CD8-positive, alpha-beta memory T cell (primary cell): ENCODE measurements around the gene PDGFC. TPM values are rescaled to one million over a fixed set of nuclear protein-coding genes. Genes with fewer than 3 reads are reported as not detected.

ENCODE experiments used
- CTCF ChIA-PET: fragments of 350-600 bp; sonication (Branson Sonifier 250); formaldehyde crosslinking; loops from one replicate; lab custom pipeline; 2021; ENCODE audit warnings: antibody characterized with exemption; lab: Charles Lee
- POLR2A ChIA-PET: fragments of 350-600 bp; sonication (Branson Sonifier 250); formaldehyde crosslinking; loops from one replicate; lab custom pipeline; 2021; ENCODE audit warnings: antibody characterized with exemption; lab: Charles Lee
- DNase-seq, 5 donors: peaks; one replicate each; pipeline versions ENCODE4 v3.0.0 to v3.0.0-alpha.2; 2020 to 2022; ENCODE audit warnings: mixed read lengths in 1 of 5
- H3K27ac ChIP-seq: one replicate; pipeline ENCODE4 v1.7.0; 2013; ENCODE audit warnings: low read depth, mild to moderate bottlenecking, low read length, moderate library complexity
- H3K27me3 ChIP-seq: 2 replicates; pipeline ENCODE4 v1.7.0; 2013; ENCODE audit warnings: low read length, mild to moderate bottlenecking; ENCODE audit not compliant: insufficient read depth, poor library complexity, severe bottlenecking
- H3K36me3 ChIP-seq: 2 replicates; pipeline ENCODE4 v1.7.0; 2013; ENCODE audit warnings: mild to moderate bottlenecking, low read length, moderate library complexity; ENCODE audit not compliant: insufficient read depth
- H3K4me1 ChIP-seq: 2 replicates; pipeline ENCODE4 v1.7.0; 2013; ENCODE audit warnings: mild to moderate bottlenecking, low read length, moderate library complexity; ENCODE audit not compliant: insufficient read depth
- H3K4me3 ChIP-seq: 2 replicates; pipeline ENCODE4 v1.7.0; 2013; ENCODE audit warnings: mild to moderate bottlenecking, low read length
- H3K9me3 ChIP-seq: 2 replicates; pipeline ENCODE4 v1.7.0; 2013; ENCODE audit warnings: mild to moderate bottlenecking, low read length
- H3K27ac Mint-ChIP-seq, 8 donors: one replicate each; pipeline ENCODE4 v1.8.0; 2020 to 2021; ENCODE audit warnings: mixed read lengths in 8 of 8, mild to moderate bottlenecking in 6 of 8, inconsistent platforms in 3 of 8, moderate library complexity in 3 of 8
- H3K27me3 Mint-ChIP-seq, 2 donors: one replicate each; pipeline ENCODE4 v1.8.0; 2020 to 2021; ENCODE audit warnings: mixed read lengths in 2 of 2, mild to moderate bottlenecking in 1 of 2, moderate library complexity in 1 of 2
- H3K36me3 Mint-ChIP-seq, 3 donors: one replicate each; pipeline ENCODE4 v1.8.0; 2020 to 2021; ENCODE audit warnings: mixed read lengths in 3 of 3, inconsistent platforms in 1 of 3, mild to moderate bottlenecking in 1 of 3
- H3K4me1 Mint-ChIP-seq, 3 donors: one replicate each; pipeline ENCODE4 v1.8.0; 2020 to 2021; ENCODE audit warnings: mixed read lengths in 3 of 3, inconsistent platforms in 1 of 3, mild to moderate bottlenecking in 1 of 3
- H3K4me3 Mint-ChIP-seq, 7 donors: one replicate each; pipeline ENCODE4 v1.8.0; 2020 to 2021; ENCODE audit warnings: mixed read lengths in 7 of 7, mild to moderate bottlenecking in 6 of 7, moderate library complexity in 4 of 7, inconsistent platforms in 2 of 7
- H3K9me3 Mint-ChIP-seq, 5 donors: one replicate each; pipeline ENCODE4 v1.8.0; 2020 to 2022; ENCODE audit warnings: mixed read lengths in 5 of 5, mild to moderate bottlenecking in 3 of 5, moderate library complexity in 2 of 5, inconsistent platforms in 1 of 5
- polyA plus RNA-seq: library from polyadenylated mRNA; unstranded; fragments of 300-500 nt; fragmentation: Illumina TruSeq; gene quantifications from one replicate; pipeline ENCODE4 v1.2.3, GENCODE V29; 2021
- total RNA-seq, 2 experiments: library from RNA; stranded (reverse); gene quantifications; one replicate each; pipeline ENCODE4 v1.2.3, GENCODE V29; 2021

Gene PDGFC
- total and polyA plus RNA-seq, 3 experiments from 2014 or later = 0.13 TPM; not detected in 2

DNA sequence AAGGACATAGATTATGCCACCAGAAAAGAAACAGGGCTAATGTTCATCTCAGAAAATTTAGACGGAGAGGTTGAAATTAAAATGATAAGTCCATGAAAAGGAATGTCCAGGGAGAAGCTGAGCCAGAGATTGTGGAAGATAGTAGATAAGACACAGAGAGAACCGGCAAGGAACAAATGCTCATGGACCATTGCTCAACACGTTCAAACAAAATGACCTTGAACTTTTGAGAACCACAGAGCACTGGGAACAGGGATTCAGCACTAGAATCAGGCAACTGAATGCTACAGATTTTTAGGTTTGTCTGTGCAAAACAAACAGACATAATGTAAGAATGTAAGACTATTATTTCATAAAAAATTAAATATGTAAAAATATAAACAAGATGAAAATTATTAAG, 206.3 kb downstream of the PDGFC start:
- no peaks in the 10 kb centered on the region for H3K4me1 Mint-ChIP-seq
- no peaks in the 10 kb centered on the region for H3K27me3 Mint-ChIP-seq
- peaks cover 0 to 14% (median 3%) of the 10 kb centered on the region in 5 donors for H3K9me3 Mint-ChIP-seq
- no peaks in the 10 kb centered on the region for H3K36me3 ChIP-seq
- no peak for DNase-seq
- H3K4me3 Mint-ChIP-seq = no peak overlapping the region
- H3K4me1 ChIP-seq = no peaks in the 10 kb centered on the region
- CTCF ChIA-PET = no interaction called here
- POLR2A ChIA-PET = no interaction called here
- no peak overlapping the region for H3K4me3 ChIP-seq
- no peaks in the 10 kb centered on the region for H3K27me3 ChIP-seq
- H3K9me3 ChIP-seq = no peaks in the 10 kb centered on the region
- H3K27ac Mint-ChIP-seq = no peak overlapping the region
- no peaks in the 10 kb centered on the region for H3K36me3 Mint-ChIP-seq
- H3K27ac ChIP-seq = no peak overlapping the region

DNA sequence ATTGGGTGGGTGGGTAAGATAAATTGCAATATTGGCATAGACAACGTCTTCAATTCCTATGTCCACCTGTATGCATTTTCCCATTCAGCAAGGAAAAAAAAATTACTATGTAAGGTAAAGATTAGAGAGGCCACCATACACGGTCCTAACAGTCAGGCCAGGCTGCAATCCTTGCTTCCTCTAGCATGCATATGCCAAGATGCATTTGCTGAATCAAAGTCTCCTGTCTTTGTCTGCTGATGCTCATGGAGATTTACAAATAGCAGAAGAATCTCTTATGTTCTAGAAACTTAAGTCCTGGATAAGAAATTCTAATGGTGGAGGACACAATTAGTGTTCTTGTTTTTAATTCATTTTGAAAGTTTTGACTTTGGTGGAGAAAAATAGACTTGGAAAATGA, 206.8 kb downstream of the PDGFC start:
- DNase-seq = no peak
- no peaks in the 10 kb centered on the region for H3K4me1 Mint-ChIP-seq
- Histone ChIP-seq H3K4me3 (no peak overlapping the region), H3K9me3 (no peaks in the 10 kb centered on the region), H3K27ac (no peak overlapping the region), H3K4me1 (no peaks in the 10 kb centered on the region), H3K27me3 (no peaks in the 10 kb centered on the region), H3K36me3 (no peaks in the 10 kb centered on the region)
- peaks cover 0 to 14% (median 3%) of the 10 kb centered on the region in 5 donors for H3K9me3 Mint-ChIP-seq
- CTCF ChIA-PET = no interaction called here
- no peaks in the 10 kb centered on the region for H3K36me3 Mint-ChIP-seq
- no peak overlapping the region for H3K4me3 Mint-ChIP-seq
- H3K27me3 Mint-ChIP-seq = no peaks in the 10 kb centered on the region
- no peak overlapping the region for H3K27ac Mint-ChIP-seq
- POLR2A ChIA-PET = no interaction called here

DNA sequence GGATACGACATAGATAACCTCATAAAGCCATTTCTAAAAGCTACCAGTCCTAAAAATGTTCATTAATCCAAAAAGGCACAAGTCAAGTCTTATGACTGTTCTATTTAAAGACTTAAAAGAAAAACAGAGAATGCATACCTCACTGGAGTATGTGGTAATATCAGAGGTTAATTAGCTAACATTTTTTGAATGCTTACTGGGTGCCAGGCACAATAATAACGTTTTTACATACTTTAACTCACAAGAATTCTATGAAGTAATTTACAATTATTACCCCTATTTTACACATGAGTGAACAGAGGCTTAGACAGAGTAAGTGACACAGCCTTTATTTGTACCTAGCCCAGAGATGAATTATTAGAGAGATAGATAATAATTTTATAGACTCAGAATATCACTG, 207.5 kb downstream of the PDGFC start:
- H3K4me3 ChIP-seq = no peak overlapping the region
- no peak for DNase-seq
- no peaks in the 10 kb centered on the region for H3K36me3 Mint-ChIP-seq
- ChIA-PET CTCF (no interaction called here), POLR2A (no interaction called here)
- no peaks in the 10 kb centered on the region for H3K27me3 Mint-ChIP-seq
- no peaks in the 10 kb centered on the region for H3K27me3 ChIP-seq
- no peak overlapping the region for H3K27ac ChIP-seq
- no peak overlapping the region for H3K4me3 Mint-ChIP-seq
- H3K27ac Mint-ChIP-seq = no peak overlapping the region
- H3K36me3 ChIP-seq = no peaks in the 10 kb centered on the region
- H3K9me3 Mint-ChIP-seq = peaks cover 0 to 14% (median 3%) of the 10 kb centered on the region in 5 donors
- H3K4me1 Mint-ChIP-seq = no peaks in the 10 kb centered on the region
- H3K4me1 ChIP-seq = no peaks in the 10 kb centered on the region
- H3K9me3 ChIP-seq = no peaks in the 10 kb centered on the region

DNA sequence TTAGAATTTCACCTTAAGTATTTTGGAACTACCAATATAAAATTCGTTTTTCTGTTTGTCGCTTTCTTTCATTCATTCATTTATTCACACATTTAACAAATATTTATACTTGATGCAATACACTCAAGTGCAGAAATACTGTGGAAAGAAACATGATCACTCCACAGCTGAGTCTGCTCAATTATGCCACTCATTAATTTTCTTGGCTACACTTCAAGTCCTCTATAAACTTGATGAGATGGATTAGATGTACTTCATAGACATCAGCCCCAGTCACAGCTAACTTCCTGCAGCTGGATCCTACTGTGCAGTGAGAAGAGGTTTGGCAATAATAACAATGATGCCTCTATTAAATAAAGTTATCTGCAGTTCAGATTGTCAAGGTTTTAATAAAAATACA, 208.1 kb downstream of the PDGFC start:
- Histone ChIP-seq H3K4me1 (no peaks in the 10 kb centered on the region), H3K36me3 (no peaks in the 10 kb centered on the region), H3K4me3 (no peak overlapping the region), H3K9me3 (no peaks in the 10 kb centered on the region), H3K27me3 (no peaks in the 10 kb centered on the region), H3K27ac (no peak overlapping the region)
- H3K4me1 Mint-ChIP-seq = no peaks in the 10 kb centered on the region
- no peak overlapping the region for H3K4me3 Mint-ChIP-seq
- no peak overlapping the region for H3K27ac Mint-ChIP-seq
- no peaks in the 10 kb centered on the region for H3K36me3 Mint-ChIP-seq
- ChIA-PET CTCF (no interaction called here), POLR2A (no interaction called here)
- DNase-seq = no peak
- no peaks in the 10 kb centered on the region for H3K27me3 Mint-ChIP-seq
- H3K9me3 Mint-ChIP-seq = peaks cover 0 to 14% (median 4%) of the 10 kb centered on the region in 5 donors

DNA sequence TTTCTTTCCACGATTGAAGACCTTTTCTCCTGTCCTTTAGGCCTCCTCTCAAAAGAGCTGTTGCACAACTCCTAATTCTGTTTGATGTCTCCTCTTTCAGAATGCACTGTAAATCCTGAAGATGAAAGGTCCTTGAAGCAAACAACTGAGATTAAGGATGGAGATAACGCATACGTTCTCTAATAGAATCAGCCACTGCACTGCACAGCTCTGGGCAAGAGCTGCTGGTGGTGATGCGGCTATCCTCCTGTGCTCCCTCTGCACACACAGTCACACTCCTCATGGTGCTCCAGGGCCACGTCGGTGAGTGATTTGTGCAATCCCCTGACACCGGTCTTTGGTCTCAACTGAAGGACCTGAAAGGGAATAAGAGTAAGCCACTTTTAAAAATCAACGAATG, 208.7 kb downstream of the PDGFC start:
- no peak overlapping the region for H3K27ac Mint-ChIP-seq
- Histone ChIP-seq H3K9me3 (no peaks in the 10 kb centered on the region), H3K27ac (no peak overlapping the region), H3K36me3 (no peaks in the 10 kb centered on the region), H3K4me1 (no peaks in the 10 kb centered on the region), H3K27me3 (no peaks in the 10 kb centered on the region), H3K4me3 (no peak overlapping the region)
- DNase-seq = no peak
- H3K36me3 Mint-ChIP-seq = peaks cover 0 to 3% (median 0%) of the 10 kb centered on the region in 3 donors
- ChIA-PET CTCF (no interaction called here), POLR2A (no interaction called here)
- H3K4me1 Mint-ChIP-seq = no peaks in the 10 kb centered on the region
- peaks cover 3 to 16% (median 7%) of the 10 kb centered on the region in 5 donors for H3K9me3 Mint-ChIP-seq
- no peaks in the 10 kb centered on the region for H3K27me3 Mint-ChIP-seq
- H3K4me3 Mint-ChIP-seq = no peak overlapping the region

DNA sequence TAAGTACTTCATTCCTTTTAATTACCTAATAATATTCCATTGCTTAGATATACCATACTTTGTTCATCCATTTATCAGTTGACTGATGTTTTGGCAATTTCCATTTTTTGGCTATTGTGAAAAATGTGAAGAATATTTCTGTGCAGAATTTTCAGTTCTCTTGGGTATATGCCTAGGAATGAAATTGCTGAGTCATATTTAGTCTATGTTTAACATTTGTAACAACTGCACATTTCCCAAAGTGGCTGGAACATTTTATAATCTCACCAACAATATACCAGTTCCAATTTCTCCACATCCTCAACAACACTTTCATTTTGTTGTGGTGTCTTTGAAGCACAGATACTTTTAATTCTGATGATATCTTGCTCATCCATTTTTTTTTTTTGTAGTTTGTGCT, 215.5 kb downstream of the PDGFC start:
- Histone ChIP-seq H3K4me1 (no peaks in the 10 kb centered on the region), H3K27ac (no peak overlapping the region), H3K36me3 (no peaks in the 10 kb centered on the region), H3K27me3 (no peaks in the 10 kb centered on the region), H3K9me3 (no peaks in the 10 kb centered on the region), H3K4me3 (no peak overlapping the region)
- ChIA-PET POLR2A (no interaction called here), CTCF (no interaction called here)
- H3K4me3 Mint-ChIP-seq = no peak overlapping the region
- peaks cover 0 to 3% (median 0%) of the 10 kb centered on the region in 3 donors for H3K36me3 Mint-ChIP-seq
- DNase-seq = no peak
- H3K27me3 Mint-ChIP-seq = no peaks in the 10 kb centered on the region
- peaks cover 5 to 21% (median 6%) of the 10 kb centered on the region in 5 donors for H3K9me3 Mint-ChIP-seq
- H3K4me1 Mint-ChIP-seq = no peaks in the 10 kb centered on the region
- no peak overlapping the region for H3K27ac Mint-ChIP-seq

DNA sequence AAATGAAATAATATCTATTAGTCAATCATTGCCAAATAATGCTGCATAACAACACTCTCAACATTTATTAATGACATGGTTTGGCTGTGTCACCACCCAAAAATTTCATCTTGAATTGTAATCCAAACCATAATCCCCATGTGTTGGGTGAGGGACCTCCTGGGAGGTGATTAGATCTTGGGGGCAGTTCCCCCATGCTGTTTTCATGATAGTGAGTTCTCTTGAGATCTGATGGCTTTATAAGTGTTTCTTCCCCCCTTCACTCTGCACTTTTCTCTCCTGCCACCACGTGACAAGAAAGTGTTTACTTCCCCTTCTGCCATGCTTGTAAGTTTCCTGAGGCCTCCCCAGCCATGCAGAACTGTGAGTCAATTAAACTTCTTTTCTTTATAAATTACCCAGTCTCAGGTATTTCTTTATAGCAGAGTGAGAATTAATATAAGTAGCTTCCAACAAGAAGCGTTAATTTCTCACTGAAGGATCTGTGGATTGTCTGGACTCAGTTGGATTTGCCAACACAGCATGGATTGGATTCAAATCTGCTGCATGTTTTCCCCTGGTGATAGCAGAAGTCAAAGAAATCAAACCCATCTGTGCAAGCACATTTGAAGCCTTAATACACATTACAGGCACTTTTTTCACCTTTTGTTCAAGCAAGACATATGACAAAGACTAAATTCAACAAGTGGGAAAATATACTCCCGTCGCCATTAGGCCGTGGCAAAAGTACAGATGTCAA, 216.6 kb downstream of the PDGFC start:
- Histone ChIP-seq H3K27me3 (no peaks in the 10 kb centered on the region), H3K4me3 (no peak overlapping the region), H3K36me3 (no peaks in the 10 kb centered on the region), H3K9me3 (no peaks in the 10 kb centered on the region), H3K27ac (no peak overlapping the region), H3K4me1 (no peaks in the 10 kb centered on the region)
- H3K4me1 Mint-ChIP-seq = no peaks in the 10 kb centered on the region
- peaks cover 5 to 28% (median 7%) of the 10 kb centered on the region in 5 donors for H3K9me3 Mint-ChIP-seq
- H3K4me3 Mint-ChIP-seq = no peak overlapping the region
- no peak overlapping the region for H3K27ac Mint-ChIP-seq
- peaks cover 0 to 3% (median 0%) of the 10 kb centered on the region in 3 donors for H3K36me3 Mint-ChIP-seq
- ChIA-PET POLR2A (no interaction called here), CTCF (no interaction called here)
- no peak for DNase-seq
- no peaks in the 10 kb centered on the region for H3K27me3 Mint-ChIP-seq

DNA sequence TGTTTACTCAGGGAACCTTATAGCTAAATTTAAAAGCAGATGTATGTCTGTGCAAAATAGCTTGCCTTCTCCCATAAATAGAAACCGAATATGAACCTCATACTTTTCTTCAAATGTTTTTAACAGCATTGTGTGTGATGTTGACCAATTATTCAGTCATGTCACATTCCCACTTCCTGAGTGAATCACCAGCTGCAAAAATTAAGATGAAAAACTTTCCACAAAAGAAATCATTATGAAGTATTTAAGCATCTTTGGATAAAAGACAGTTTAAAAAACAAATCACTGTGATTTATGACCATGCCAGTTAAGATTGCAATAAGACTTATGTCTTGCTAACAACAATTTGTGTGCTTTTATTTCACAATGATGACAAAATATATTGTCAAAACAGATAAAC, 220.1 kb downstream of the PDGFC start:
- H3K4me1 ChIP-seq = no peaks in the 10 kb centered on the region

More for the DNA sequence above, 220.1 kb downstream of the PDGFC start:
- H3K9me3 ChIP-seq = no peaks in the 10 kb centered on the region
- Mint-ChIP-seq H3K36me3 (no peaks in the 10 kb centered on the region), H3K27me3 (no peaks in the 10 kb centered on the region), H3K9me3 (peaks cover 3 to 22% (median 5%) of the 10 kb centered on the region in 5 donors), H3K4me3 (no peak overlapping the region), H3K4me1 (no peaks in the 10 kb centered on the region), H3K27ac (no peak overlapping the region)
- ChIA-PET POLR2A (no interaction called here), CTCF (no interaction called here)
- DNase-seq = no peak
- no peaks in the 10 kb centered on the region for H3K27me3 ChIP-seq
- H3K27ac ChIP-seq = no peak overlapping the region
- H3K36me3 ChIP-seq = no peaks in the 10 kb centered on the region
- no peak overlapping the region for H3K4me3 ChIP-seq
